GM18858 (cell line): ENCODE results near the gene ZSWIM8.

ENCODE experiments used
- ATAC-seq: cut with Tn5 transposase; IDR thresholded peaks from one replicate; pipeline ENCODE4 v1.9.1; 2021; ENCODE audit not compliant: unreplicated experiment

The ZSWIM8 gene

DNA sequence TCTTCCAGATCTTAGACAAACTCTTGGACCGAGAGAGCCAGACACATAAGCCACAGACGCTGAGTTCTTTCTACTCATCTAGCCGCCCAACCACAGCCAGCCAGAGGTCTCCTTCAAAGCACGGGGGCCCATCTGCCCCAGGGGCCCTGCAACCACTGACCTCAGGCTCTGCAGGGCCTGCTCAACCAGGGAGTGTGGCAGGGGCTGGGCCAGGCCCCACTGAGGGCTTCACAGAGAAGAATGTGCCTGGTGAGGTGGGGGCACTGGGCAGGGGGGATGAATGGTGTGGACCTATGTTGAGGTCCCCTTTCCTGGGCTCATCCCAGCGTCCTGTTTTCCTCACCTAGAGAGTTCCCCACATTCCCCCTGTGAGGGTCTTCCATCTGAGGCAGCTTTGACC, 11.4 kb downstream of the ZSWIM8 start:
- ATAC-seq = no peak

GRCh38 chr10:73797324-73798025, 12.1 kb downstream of the ZSWIM8 start:
- no peak for ATAC-seq

GRCh38 chr10:73798087-73798486, 12.7 kb downstream of the ZSWIM8 start:
- no peak for ATAC-seq

DNA sequence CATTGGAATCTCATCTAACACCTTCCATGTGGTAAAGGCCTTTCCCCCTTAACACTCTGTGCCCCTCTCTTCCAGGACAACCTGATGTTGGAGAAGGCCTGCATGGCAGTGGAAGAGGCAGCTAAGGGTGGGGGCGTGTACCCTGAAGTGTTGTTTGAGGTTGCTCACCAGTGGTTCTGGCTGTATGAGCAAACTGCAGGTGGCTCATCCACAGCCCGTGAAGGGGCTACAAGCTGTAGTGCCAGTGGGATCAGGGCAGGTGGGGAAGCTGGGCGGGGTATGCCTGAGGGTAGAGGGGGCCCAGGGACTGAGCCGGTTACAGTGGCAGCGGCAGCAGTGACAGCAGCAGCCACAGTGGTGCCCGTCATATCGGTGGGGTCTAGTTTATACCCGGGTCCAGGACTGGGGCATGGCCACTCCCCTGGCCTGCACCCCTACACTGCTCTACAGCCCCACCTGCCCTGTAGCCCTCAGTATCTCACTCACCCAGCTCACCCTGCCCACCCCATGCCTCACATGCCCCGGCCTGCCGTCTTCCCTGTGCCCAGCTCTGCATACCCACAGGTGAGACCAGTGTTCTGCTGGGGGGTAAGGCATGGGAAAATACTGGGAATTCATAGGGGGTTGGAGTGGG, 13.6 kb downstream of the ZSWIM8 start:
- ATAC-seq = no peak

- ATAC-seq = no peak
Observed at GRCh38 chr10:73799899-73800559, 14.6 kb downstream of the ZSWIM8 start.

DNA sequence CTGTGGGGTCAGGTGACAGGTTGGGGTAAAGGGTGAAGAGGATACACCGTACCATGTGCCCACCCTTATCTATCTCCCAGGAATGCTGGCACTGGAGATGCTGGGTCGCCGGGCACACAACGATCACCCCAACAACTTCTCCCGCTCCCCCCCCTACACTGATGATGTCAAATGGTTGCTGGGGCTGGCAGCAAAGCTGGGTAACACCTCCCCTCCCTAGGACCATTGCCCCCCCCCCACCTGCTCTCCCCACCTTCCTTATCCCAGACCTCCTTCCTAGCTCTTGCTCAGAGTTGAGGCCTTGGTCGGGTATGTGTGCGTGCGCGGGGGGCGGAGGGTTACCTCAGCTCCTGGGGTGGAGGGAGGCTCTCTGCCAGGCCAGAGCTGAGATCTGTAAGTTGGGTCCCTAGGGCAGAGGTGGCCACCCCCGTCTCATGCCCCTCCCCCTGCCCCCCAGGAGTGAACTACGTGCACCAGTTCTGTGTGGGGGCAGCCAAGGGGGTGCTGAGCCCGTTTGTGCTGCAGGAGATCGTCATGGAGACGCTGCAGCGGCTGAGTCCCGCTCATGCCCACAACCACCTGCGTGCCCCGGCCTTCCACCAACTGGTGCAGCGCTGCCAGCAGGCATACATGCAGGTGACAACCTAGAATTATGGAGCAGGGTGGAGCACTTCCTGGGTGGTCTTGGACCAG, 15.3 kb downstream of the ZSWIM8 start:
- no peak for ATAC-seq

DNA sequence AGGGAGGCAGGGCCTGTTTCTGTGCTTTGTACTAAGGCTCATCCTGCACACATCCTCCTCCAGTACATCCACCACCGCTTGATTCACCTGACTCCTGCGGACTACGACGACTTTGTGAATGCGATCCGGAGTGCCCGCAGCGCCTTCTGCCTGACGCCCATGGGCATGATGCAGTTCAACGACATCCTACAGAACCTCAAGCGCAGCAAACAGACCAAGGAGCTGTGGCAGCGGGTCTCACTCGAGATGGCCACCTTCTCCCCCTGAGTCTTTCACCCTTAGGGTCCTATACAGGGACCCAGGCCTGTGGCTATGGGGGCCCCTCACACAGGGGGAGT, 15.8 kb downstream of the ZSWIM8 start:
- ATAC-seq = no peak

DNA sequence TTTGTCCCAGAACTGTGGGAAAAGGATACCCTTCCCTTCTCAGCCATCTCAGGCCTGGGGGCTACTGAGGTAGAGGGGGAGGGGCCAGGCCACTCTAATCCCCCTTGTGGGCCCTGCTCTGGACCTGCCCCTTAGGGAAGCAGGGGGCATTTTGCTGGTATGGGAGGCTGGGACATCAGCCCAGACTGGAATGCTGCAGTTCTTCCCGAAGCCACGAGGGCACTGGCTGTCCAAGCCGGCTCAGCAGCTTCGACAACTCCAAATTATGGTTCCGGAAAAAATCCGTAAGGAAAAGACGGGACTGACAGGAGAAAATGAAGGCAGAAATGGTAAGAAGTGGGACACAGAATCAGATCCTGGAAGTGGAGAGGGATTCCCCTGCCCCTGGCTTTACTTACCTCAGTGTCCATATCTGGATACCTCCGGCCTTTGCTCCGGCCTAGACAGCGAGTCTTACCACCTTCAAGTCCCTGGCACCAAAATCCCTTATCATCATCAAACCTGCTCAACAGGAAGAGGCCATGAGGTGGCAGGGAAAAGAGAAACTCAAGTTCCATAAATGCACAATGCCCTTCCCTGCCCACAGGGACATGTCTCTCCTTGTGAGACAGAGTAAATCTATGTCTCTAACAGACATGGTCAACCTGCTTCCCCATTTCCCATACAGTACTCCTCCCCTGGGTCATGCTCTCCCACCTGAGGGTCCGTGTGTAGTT, 17.0 kb downstream of the ZSWIM8 start:
- no peak for ATAC-seq

DNA sequence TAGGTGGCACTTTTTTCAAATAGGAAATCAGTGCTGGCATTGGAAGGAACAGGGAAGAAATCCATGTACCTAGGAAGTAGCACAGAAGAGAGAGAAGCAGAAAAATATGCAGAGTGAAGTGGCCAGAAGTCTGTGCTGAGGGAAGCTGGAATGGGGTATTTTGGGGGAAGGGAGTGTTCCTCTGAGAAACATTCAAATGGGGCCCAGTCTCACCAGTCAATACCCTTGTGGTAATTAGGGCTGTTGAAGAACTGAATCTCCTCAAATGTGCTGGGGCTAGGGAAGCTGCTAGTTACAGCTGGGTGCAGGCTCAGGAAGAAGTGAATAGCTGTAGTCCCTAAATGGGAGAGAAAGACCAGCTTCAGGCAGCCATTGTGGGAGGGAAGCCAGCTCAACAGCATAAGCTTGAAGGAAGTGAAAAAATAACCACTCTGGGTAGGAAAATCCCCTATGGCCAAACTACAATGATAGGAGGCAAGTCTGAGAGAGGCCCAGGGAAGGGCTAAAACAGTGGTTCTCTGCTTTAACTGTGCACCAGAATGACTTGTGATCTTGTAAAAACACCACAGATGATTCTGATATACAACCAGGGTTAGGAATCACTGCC, 18.4 kb downstream of the ZSWIM8 start:
- peak; percentile 71 for ATAC-seq

DNA sequence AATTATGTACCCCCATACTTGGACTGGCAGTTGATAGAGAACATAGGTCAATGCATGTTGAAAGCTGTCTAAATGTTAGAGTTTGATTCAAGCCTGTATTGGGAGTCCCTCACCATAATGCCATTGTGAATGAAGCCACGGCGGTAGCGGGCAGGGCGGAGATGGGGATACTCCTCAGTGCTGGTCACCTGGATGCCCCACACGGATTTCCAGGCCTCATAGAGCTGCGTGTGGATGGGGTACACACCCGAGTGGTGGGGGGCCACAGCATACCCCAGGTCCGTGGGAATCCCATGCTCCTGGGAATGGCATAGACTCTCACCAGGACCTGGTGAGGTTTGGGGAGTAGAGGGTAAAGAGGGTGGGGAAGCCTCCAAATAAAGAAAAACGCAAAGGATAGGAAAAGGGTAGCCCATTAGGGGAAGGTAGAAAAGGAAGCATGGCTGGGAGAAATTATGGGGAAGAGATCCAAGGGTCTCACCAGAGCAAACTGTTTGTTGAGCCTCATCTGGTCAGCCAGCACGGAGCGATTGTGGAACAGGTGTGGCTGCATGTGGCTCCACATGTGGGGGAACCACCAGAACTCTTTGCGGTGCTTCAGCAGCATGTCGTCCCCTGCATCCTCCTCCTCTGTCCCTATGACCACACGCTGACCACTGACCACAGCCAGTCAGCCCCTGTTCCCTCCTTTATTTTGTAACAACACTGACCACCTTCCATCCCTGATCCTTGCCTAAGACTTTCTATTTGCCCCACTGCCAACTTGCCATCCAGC, 21.0 kb downstream of the ZSWIM8 start:
- ATAC-seq = no peak

DNA sequence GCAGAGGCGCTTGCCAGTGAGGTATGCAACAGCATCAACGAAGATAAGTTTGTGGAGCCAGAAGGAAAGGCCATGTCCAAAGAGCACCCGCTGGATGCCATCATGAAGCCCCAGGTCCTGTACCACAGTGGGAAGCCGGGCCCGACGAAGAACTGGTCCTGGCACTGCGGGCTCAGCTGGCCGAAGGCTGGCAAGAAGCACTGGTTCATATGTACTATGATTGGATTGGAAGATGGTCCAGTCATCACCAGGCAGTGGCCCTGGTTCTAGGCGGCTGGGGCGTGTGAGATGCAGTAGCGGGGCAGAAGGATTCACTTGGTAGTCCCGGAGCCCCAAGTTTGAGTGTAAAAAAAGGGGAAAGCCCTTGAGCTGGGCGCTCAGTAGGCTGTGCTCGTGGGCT, 22.1 kb downstream of the ZSWIM8 start:
- ATAC-seq = no peak

- no peak for ATAC-seq
Observed at GRCh38 chr10:73808021-73808815, 22.8 kb downstream of the ZSWIM8 start.

DNA sequence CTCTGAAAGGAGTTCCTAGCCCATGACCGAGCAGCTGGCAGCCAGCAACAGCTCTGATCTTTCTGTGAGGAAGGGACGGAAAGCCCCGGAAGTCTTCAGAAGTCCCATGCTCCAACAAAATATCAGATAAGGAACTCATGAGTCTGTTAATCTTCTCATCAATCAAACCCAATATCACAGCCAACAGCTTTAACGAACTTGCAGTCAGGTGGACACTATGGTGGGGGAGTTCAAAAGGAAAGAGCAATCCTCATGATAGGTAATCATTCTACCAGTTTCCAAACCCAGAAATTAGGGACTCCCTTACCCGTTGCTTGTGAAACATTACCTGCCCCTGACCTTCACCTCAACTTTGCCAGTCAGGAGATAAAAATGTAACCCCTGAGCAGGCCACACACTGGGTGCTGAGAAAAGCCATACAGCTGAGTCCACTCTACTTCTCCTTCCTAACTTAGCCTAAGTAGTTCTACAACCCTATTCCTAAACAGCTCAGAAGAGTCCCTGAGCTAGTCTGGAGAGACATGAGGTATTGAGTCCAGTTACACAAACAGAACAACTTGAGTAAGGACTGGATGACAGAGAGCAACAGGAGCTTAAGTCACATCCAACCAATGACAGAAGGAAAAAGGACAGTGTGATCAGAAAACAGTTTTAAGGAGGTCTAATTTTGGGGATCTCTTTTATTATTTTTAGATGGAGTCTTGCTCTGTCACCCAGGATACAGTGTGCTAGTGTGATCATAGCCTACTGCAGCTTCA, 23.8 kb downstream of the ZSWIM8 start:
- ATAC-seq = no peak

DNA sequence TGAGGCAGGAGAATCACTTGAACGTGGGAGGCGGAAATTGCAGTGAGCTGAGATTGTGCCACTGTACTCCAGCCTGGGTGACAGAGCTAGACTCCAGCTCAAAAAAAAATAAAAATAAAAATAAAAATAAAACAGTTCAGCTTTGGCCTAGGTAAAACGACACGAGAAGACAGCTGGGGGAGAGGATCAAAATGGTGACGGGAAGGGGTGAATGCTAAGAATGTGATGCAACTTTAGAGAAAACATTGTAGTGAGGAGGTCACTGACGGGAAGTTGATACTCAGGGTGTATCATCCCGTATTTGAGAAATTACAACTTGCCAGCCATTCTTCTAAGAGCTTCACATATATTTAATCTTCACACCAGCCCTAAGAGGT, 24.9 kb downstream of the ZSWIM8 start:
- no peak for ATAC-seq

DNA sequence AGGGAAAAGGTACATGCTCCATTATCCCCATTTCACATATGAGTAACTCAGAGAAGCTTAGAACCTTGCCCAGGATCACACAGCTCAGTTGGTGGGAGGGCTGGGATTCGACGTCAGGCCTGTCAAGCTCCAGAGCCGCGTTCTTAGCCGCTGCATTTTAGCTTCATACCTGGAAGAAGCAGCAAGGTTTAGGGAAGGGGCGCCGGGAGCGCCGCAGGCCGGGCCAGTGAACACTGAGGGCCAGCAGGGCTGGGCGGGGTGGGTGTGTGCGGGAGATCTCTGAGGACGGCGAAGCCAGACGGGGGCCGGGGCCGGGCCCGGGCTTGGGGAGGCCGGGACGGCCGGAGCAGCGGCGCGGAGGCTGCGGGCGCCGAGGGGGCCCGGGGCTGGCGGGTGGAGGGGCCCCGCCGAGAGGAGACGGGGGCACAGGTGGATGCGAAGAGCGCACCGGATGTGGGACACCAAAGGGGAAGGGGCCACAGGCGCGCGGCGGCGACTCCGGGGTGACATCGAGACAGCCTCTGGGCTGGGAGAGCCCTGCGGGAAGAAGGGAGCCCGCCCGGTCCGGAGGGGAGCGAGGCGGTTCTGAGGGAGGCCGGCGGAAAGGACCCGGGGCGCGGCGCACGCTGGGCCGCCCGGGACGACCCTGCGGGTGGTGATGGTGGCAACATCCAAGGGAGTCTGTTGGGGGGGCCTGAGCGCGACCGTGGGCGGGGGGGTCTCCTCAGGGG, 25.5 kb downstream of the ZSWIM8 start:
- ATAC-seq = peak; percentile 6

GRCh38 chr10:73812657-73813056, 27.3 kb downstream of the ZSWIM8 start:
- ATAC-seq = no peak

- no peak for ATAC-seq
Observed at GRCh38 chr10:73813333-73813732, 27.9 kb downstream of the ZSWIM8 start.
